Neuronal stem cell (in vitro differentiated cells): ENCODE data around the gene CEBPB. TPM values are rescaled to one million over a fixed set of nuclear protein-coding genes. Genes with fewer than 3 reads are reported as not detected.

Source experiments
- DNase-seq: peaks from one replicate; pipeline ENCODE4 v3.0.0-alpha.2; 2013; ENCODE audit warnings: low spot score
- H2AFZ ChIP-seq: one replicate; pipeline ENCODE4 v1.6.1; 2013; ENCODE audit warnings: mild to moderate bottlenecking, low read length, inconsistent platforms
- H2AK5ac ChIP-seq: 2 replicates; pipeline ENCODE4 v1.6.1; 2013; ENCODE audit warnings: low read depth, mild to moderate bottlenecking, inconsistent platforms, low read length, moderate library complexity, mixed read lengths
- H2BK120ac ChIP-seq: 2 replicates; pipeline ENCODE4 v1.6.1; 2013; ENCODE audit warnings: low read depth, mild to moderate bottlenecking, inconsistent platforms, low read length, moderate library complexity, mixed read lengths
- H2BK12ac ChIP-seq: one replicate; pipeline ENCODE4 v1.6.1; 2013; ENCODE audit warnings: low read length, inconsistent platforms
- H2BK15ac ChIP-seq: 2 replicates; pipeline ENCODE4 v1.6.1; 2013; ENCODE audit warnings: mild to moderate bottlenecking, low read length, inconsistent platforms, mixed read lengths
- H2BK5ac ChIP-seq: one replicate; pipeline ENCODE4 v1.6.1; 2013; ENCODE audit warnings: inconsistent platforms, mild to moderate bottlenecking, low read length, moderate library complexity
- H3K14ac ChIP-seq: one replicate; pipeline ENCODE4 v1.6.1; 2013; ENCODE audit warnings: low read length, inconsistent platforms
- H3K18ac ChIP-seq: 2 replicates; pipeline ENCODE4 v1.6.1; 2013; ENCODE audit warnings: low read length, inconsistent platforms
- H3K23ac ChIP-seq: 2 replicates; pipeline ENCODE4 v1.6.1; 2013; ENCODE audit warnings: low read depth, mild to moderate bottlenecking, mixed read lengths, low read length, inconsistent platforms; ENCODE audit not compliant: poor library complexity
- H3K27ac ChIP-seq: replicated peaks from 3 replicates; pipeline ENCODE4 v1.5.1; 2013; ENCODE audit warnings: low read length, inconsistent platforms
- H3K27me3 ChIP-seq, 3 experiments: 2 replicates each; pipeline ENCODE4 v1.6.1; 2013; ENCODE audit warnings: low read length in 3 of 3, mild to moderate bottlenecking in 2 of 3, inconsistent platforms in 1 of 3, low read depth in 1 of 3, mixed read lengths in 1 of 3, moderate library complexity in 1 of 3; ENCODE audit not compliant: control insufficient read depth in 3 of 3, insufficient read depth in 3 of 3
- H3K36me3 ChIP-seq, 2 donors: replicated peaks in 1 of 2; 2 replicates each; pipeline ENCODE4 v1.6.1; 2013; ENCODE audit warnings: low read length in 2 of 2; ENCODE audit not compliant: control insufficient read depth in 2 of 2, insufficient read depth in 2 of 2
- H3K4ac ChIP-seq: 2 replicates; pipeline ENCODE4 v1.6.1; 2013; ENCODE audit warnings: inconsistent platforms, mild to moderate bottlenecking, low read length, moderate library complexity
- H3K4me1 ChIP-seq, 2 donors: 1 replicate in 1 of 2; 2 replicates in 1 of 2; pipeline ENCODE4 v1.6.1; 2013; ENCODE audit warnings: low read length in 2 of 2, low read depth in 1 of 2; ENCODE audit not compliant: control insufficient read depth in 2 of 2, insufficient read depth in 1 of 2
- H3K4me2 ChIP-seq: one replicate; pipeline ENCODE4 v1.6.1; 2013; ENCODE audit warnings: mild to moderate bottlenecking, low read length, inconsistent platforms; ENCODE audit not compliant: insufficient read depth, poor library complexity, severe bottlenecking
- H3K4me3 ChIP-seq, 2 donors: 2 replicates each; pipeline ENCODE4 v1.5.1; 2013; ENCODE audit warnings: low read length in 2 of 2, mild to moderate bottlenecking in 2 of 2, inconsistent platforms in 1 of 2, moderate library complexity in 1 of 2
- H3K79me1 ChIP-seq: one replicate; pipeline ENCODE4 v1.6.1; 2013; ENCODE audit warnings: low read depth, mild to moderate bottlenecking, inconsistent platforms, low read length, moderate library complexity
- H3K9ac ChIP-seq: one replicate; pipeline ENCODE4 v1.6.1; 2013; ENCODE audit warnings: mild to moderate bottlenecking, low read depth, low read length, inconsistent platforms; ENCODE audit not compliant: poor library complexity
- H3K9me3 ChIP-seq, 2 donors: replicated peaks in 1 of 2; 2 replicates each; pipeline versions ENCODE3 to v1.6.1; 2013; ENCODE audit warnings: low read length in 2 of 2, mild to moderate bottlenecking in 2 of 2, inconsistent platforms in 1 of 2, low read depth in 1 of 2, mixed read lengths in 1 of 2, moderate library complexity in 1 of 2; ENCODE audit not compliant: control insufficient read depth in 2 of 2, insufficient read depth in 1 of 2
- H4K8ac ChIP-seq: one replicate; pipeline ENCODE4 v1.6.1; 2013; ENCODE audit warnings: low read depth, mild to moderate bottlenecking, inconsistent platforms, low read length, moderate library complexity
- H4K91ac ChIP-seq: one replicate; pipeline ENCODE4 v1.6.1; 2013; ENCODE audit warnings: low read length, low read depth, mild to moderate bottlenecking, inconsistent platforms; ENCODE audit not compliant: poor library complexity
- WGBS, 2 donors: extraction: QIAGEN DNeasy Blood & Tissue Kit; methylation state at CpG; one replicate each; pipeline ENCODE4 v1.1.7; 2013; ENCODE audit warnings: missing lambda C conversion rate in 2 of 2, mixed read lengths in 1 of 2; ENCODE audit not compliant: insufficient read length in 2 of 2, insufficient replicate concordance in 1 of 2; ENCODE audit errors: extremely low coverage in 2 of 2; 5-methylcytosine and 5-hydroxymethylcytosine counted together
- polyA plus RNA-seq, 2 experiments: library from polyadenylated mRNA; stranded (reverse); fragments of 200-250 nt; gene quantifications; one replicate each; pipeline ENCODE4 v1.2.3, GENCODE V29; 2013

The CEBPB gene
- 3.2 TPM for polyA plus RNA-seq (2013, experiment 1 of 2)
- polyA plus RNA-seq (2013, experiment 2 of 2) = 3.2 TPM

GRCh38 chr20:50190251-50191064, at the start of gene CEBPB:
CEBPB (plus strand) TSS chr20:50190830; CDS start chr20:50191034, 204 bp downstream.
- peak within 1 kb of the TSS; percentile 25 for H4K8ac ChIP-seq
- peak within 1 kb of the TSS; percentile 40 for H2AK5ac ChIP-seq
- H3K23ac ChIP-seq = peak within 1 kb of the TSS; percentile 94
- peak within 1 kb of the TSS; percentile 56 for H2BK15ac ChIP-seq
- H2BK5ac ChIP-seq = no peak within 1 kb of the TSS
- H3K79me1 ChIP-seq = peaks cover 1% of the 10 kb centered on the region
- H3K9me3 ChIP-seq = peaks cover 0 to 2% of the 10 kb centered on the region in 2 donors
- H3K4me2 ChIP-seq = peak within 1 kb of the TSS; percentile 99
- H3K4ac ChIP-seq = no peak within 1 kb of the TSS
- peaks cover 10 to 13% of the 10 kb centered on the region in 2 donors for H3K4me1 ChIP-seq
- peak within 1 kb of the TSS; percentile 84 for H3K18ac ChIP-seq
- H3K27me3 ChIP-seq = peaks cover 0 to 32% (median 3%) of the 10 kb centered on the region in 3 experiments
- H4K91ac ChIP-seq = no peak within 1 kb of the TSS
- peak within 1 kb of the TSS; percentile 96 for H2AFZ ChIP-seq
- H3K14ac ChIP-seq = peak within 1 kb of the TSS; percentile 63
- no peaks in the 10 kb centered on the region for H3K36me3 ChIP-seq
- H3K9ac ChIP-seq = peak within 1 kb of the TSS; percentile 89
- H3K27ac ChIP-seq = no peak within 1 kb of the TSS
- no peak within 1 kb of the TSS for H2BK120ac ChIP-seq
- peak; percentile 86 for DNase-seq
- WGBS, 2 donors = no CpG with 5 or more reads among the region's 89 CpGs
- no peak within 1 kb of the TSS for H2BK12ac ChIP-seq
- H3K4me3 ChIP-seq = peak within 1 kb of the TSS; percentile 69 to 83

- Histone ChIP-seq H3K27me3 (no peaks in the 10 kb centered on the region), H3K14ac (no peak overlapping the region), H3K27ac (no peak overlapping the region)
Measured at GRCh38 chr20:50141018-50141675, 49.5 kb upstream of the CEBPB start.

DNA sequence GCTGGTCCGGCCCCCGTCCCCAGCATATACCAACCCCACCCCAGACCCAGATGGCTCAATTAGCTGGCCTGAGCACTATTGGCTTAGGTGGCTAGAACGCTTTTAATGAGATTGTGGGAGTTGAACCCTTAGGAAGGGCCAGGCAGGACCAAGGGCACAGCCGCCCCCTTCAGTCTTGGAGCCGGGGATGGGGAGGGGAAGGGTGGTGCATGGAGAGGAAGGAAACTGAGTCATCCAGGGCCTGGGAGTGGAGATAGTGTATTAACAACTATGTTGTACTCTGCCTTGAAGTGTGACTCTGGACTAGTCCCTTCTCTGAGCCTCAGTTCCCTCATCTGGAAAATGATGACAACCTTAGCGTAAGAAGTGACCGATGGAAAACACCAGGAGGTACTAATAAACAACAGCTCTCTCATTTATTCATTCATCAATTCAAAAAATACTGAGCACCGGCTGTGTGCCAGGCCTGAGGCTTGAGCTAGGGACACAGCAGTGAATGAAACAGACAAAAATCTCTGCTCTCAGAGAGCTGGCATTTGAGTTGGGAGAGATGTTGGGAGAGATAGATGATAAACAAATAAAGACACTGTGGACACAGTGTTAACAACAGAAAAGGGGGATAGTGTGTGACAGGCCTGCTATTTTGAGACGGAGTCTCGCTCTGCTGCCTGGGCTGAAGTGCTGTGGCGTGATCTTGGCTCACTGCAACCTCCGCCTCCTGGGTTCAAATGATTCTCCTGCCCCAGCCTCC, 48.6 kb upstream of the CEBPB start:
- WGBS, 2 donors = no CpG with 5 or more reads among the region's 12 CpGs

More at GRCh38 chr20:50141018-50141675, 49.5 kb upstream of the CEBPB start:
- Histone ChIP-seq H2BK120ac (no peak overlapping the region), H2BK12ac (no peak overlapping the region), H3K79me1 (peaks cover 3% of the 10 kb centered on the region), H3K4me2 (no peak overlapping the region), H3K4ac (no peak overlapping the region), H3K4me3 (no peak overlapping the region), H3K9me3 (no peaks in the 10 kb centered on the region), H4K91ac (no peak overlapping the region), H2BK5ac (no peak overlapping the region), H3K36me3 (peaks cover 20 to 72% of the 10 kb centered on the region in 2 donors), H3K18ac (no peak overlapping the region), H2AFZ (no peak overlapping the region), H2AK5ac (no peak overlapping the region), H2BK15ac (no peak overlapping the region), H3K23ac (no peak overlapping the region), H3K9ac (no peak overlapping the region), H4K8ac (no peak overlapping the region), H3K4me1 (peaks cover 0 to under 1% of the 10 kb centered on the region in 2 donors)
- WGBS, 2 donors = no CpG with 5 or more reads among the region's 6 CpGs
- DNase-seq = no peak

More for the DNA sequence above, 48.6 kb upstream of the CEBPB start:
- Histone ChIP-seq H3K9ac (no peak overlapping the region), H2BK120ac (no peak overlapping the region), H2BK5ac (no peak overlapping the region), H3K27ac (no peak overlapping the region), H3K4me1 (peaks cover 4 to 9% of the 10 kb centered on the region in 2 donors), H3K23ac (no peak overlapping the region), H2BK15ac (no peak overlapping the region), H2AFZ (no peak overlapping the region), H3K14ac (no peak overlapping the region), H3K4ac (no peak overlapping the region), H3K9me3 (no peaks in the 10 kb centered on the region), H4K8ac (no peak overlapping the region), H3K27me3 (no peaks in the 10 kb centered on the region), H3K4me2 (no peak overlapping the region), H2BK12ac (no peak overlapping the region), H3K18ac (no peak overlapping the region), H2AK5ac (no peak overlapping the region), H3K4me3 (no peak overlapping the region), H4K91ac (no peak overlapping the region), H3K36me3 (peaks cover 25 to 72% of the 10 kb centered on the region in 2 donors), H3K79me1 (peaks cover 10% of the 10 kb centered on the region)
- no peak for DNase-seq
